ENCODE measurements around the gene CBR1. TPM values are rescaled to one million over a fixed set of nuclear protein-coding genes. Genes with fewer than 3 reads are reported as not detected.
A peak's percentile ranks its signal among the peaks of the same experiment; 100 is the strongest.

The CBR1 gene
- total and polyA plus RNA-seq, 2 of the 13 experiments (the other 11 are each of a cell fraction or from before 2014, with no cell fraction given): 33.7 to 38.7 TPM

- TF ChIP-seq RERE (CRISPR knock-in tag; IDR thresholded peaks at IDR 0.05; ENCODE audit: low read depth) (peak; percentile 50; the same call in 1 of the 2 replicates), MIER3 (CRISPR knock-in tag; IDR thresholded peaks at IDR 0.05; ENCODE audit: borderline replicate concordance) (0 out of 2 replicates have a peak, but pooled peaks have one; percentile 41), NONO (IDR thresholded peaks at IDR 0.05) (no peak), NONO (CRISPR knock-in tag; conservative IDR thresholded peaks at IDR 0.05) (no peak), ZNF503 (CRISPR knock-in tag; IDR thresholded peaks at IDR 0.05) (peak; percentile 82), SP2 (CRISPR knock-in tag; IDR thresholded peaks at IDR 0.05) (no peak), HMGXB4 (CRISPR knock-in tag; IDR thresholded peaks at IDR 0.05; ENCODE audit: borderline replicate concordance in 1 of 2, low read depth in 1 of 2) (0 out of 4 replicates have a peak, but pooled peaks of 1 of the 2 experiments have one; percentile 28), ZMYM2 (CRISPR knock-in tag; IDR thresholded peaks at IDR 0.05) (no peak), ZBTB46 (CRISPR knock-in tag; IDR thresholded peaks at IDR 0.05; ENCODE audit: borderline replicate concordance) (no peak), ZNF589 (CRISPR knock-in tag; conservative IDR thresholded peaks at IDR 0.05) (no peak), SKIL (CRISPR knock-in tag; IDR thresholded peaks at IDR 0.05; ENCODE audit: borderline replicate concordance) (peak; percentile 68; the same call in 1 of the 2 replicates), MIER2 (CRISPR knock-in tag; IDR thresholded peaks at IDR 0.05) (no peak), ZNF605 (CRISPR knock-in tag; IDR thresholded peaks at IDR 0.05) (peak; percentile 44; the same call in 1 of the 2 replicates), ATF1 (CRISPR knock-in tag; IDR thresholded peaks at IDR 0.05) (0 out of 2 replicates have a peak, but pooled peaks have one; percentile 26), PHF21A (CRISPR knock-in tag; IDR thresholded peaks at IDR 0.05) (peak; percentile 65; the same call in 1 of the 2 replicates), FOXP1 (IDR thresholded peaks at IDR 0.05) (no peak), FOXP1 (CRISPR knock-in tag; IDR thresholded peaks at IDR 0.05) (peak; percentile 89)
These were observed 3.4 kb downstream of the CBR1 start (continued) for GRCh38 chr21:36073181-36073580.
